Peyer's patch (tissue), 4 donors: ENCODE results near the gene TMEM89.

Experiments used
- POLR2A ChIP-seq, 2 donors: fragments of 450-650 bp; IDR thresholded peaks; one replicate each; pipeline ENCODE4 v1.5.1; 2017; ENCODE audit warnings: antibody characterized with exemption in 2 of 2, mild to moderate bottlenecking in 2 of 2, moderate library complexity in 2 of 2
- TF ChIP-seq, protein P1 (sequence below), 6 experiments: fragments of 450-650 bp in 4 of 6; fragments of 200-600 bp in 2 of 6; sonication (generic) in 1 of 6; IDR thresholded peaks; one replicate each; pipeline ENCODE4 v1.5.1; 2017 to 2019; ENCODE audit warnings: antibody characterized with exemption in 6 of 6, mild to moderate bottlenecking in 3 of 6, moderate library complexity in 1 of 6

DNA sequence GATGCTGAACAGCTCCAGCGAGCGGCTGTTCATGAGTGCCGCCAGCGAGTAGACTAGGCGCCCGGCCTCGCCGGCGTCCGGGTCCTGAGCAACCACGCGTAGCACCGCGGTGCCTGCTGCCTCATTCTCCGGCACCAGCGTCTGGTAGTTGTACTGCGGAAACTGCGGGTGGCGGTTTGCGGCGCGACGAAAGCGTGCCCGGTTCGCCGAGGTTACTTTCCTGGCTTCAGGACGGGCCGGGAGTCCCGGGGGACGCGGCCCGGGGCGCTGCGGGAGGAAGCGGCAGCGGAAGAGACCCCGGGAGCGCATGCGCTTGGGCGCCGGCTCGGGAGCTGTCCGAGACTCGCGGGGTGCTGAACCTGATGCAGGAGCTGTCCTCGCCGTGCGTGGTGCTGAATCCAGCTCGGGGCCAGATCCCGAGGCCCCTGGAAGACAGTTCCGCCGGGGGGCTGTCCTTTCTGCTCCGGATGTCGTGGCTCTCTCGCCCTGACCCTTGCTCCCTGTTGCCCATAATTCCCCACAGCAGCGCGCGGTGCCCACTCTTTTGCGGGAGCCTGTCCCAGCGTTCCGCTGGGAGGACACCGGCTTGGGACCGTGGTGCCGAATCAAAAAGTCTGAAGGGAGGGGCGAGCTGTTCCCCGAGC lies 40.1 kb upstream of the TMEM89 start:
- TF ChIP-seq, protein P1, sequence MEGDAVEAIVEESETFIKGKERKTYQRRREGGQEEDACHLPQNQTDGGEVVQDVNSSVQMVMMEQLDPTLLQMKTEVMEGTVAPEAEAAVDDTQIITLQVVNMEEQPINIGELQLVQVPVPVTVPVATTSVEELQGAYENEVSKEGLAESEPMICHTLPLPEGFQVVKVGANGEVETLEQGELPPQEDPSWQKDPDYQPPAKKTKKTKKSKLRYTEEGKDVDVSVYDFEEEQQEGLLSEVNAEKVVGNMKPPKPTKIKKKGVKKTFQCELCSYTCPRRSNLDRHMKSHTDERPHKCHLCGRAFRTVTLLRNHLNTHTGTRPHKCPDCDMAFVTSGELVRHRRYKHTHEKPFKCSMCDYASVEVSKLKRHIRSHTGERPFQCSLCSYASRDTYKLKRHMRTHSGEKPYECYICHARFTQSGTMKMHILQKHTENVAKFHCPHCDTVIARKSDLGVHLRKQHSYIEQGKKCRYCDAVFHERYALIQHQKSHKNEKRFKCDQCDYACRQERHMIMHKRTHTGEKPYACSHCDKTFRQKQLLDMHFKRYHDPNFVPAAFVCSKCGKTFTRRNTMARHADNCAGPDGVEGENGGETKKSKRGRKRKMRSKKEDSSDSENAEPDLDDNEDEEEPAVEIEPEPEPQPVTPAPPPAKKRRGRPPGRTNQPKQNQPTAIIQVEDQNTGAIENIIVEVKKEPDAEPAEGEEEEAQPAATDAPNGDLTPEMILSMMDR (IDR thresholded peaks at IDR 0.05) = no peak
- TF ChIP-seq POLR2A (IDR thresholded peaks at IDR 0.05) = no peak
